Activated CD8-positive, alpha-beta memory T cell treated with anti-CD3 and anti-CD28 coated beads for 48 hours (primary cell): Measurements from ENCODE around the gene NCAPD2.

ENCODE experiments used
- DNase-seq, 3 experiments: peaks; one replicate each; pipeline ENCODE4 v3.0.0-alpha.2; 2020; ENCODE audit warnings: low read depth in 2 of 3, low spot score in 2 of 3

The NCAPD2 gene

GRCh38 chr12:6563448-6564050, 69.6 kb downstream of the NCAPD2 start:
- peak in 2 of 3 experiments; percentile 59 to 65 for DNase-seq

DNA sequence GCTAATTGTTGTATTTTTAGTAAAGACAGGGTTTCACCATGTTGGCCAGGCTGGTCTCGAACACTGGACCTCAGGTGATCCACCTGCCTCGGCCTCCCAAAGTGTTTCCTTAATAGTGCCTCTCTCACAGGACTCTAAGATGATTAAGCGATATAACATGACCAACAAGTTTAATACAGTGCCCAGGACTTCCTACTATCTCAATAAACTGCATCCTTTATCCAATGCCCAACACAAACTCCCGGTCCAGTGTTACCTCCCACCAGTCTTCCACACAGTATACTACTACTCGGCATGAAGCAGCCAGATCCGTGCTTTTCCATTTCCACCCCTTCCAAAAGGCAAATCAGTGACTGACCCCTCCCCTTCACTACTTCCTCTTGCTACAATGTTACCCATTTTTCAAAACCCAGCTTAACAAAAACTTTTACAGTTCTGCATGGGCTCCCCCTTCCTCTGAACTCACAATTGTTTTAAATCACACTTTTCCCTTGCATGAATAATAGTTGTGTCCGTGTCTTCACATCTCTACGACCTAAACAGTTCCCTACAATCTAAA, 73.3 kb downstream of the NCAPD2 start:
- DNase-seq = no peak

DNA sequence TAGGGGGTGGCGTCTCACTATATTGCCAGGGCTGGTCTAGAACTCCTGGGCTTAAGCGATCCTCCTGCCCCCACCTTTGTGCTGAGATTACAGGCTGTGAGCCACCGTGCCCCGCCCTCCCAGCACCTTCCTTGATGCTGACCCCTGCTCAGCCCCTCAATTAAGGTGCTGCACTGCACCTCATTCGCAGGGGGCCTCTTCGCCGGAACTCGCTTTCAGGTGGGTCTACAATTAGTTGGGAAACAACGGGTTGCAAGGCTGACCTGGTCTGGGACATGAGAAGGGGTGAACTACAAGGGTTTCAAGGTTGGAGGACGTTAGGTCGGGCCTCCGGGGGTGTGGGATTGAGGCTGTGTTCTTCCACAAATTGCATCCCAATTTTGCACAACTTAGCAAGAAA, 75.4 kb downstream of the NCAPD2 start:
- no peak for DNase-seq

GRCh38 chr12:6569786-6570185, 75.9 kb downstream of the NCAPD2 start:
- no peak for DNase-seq

GRCh38 chr12:6570264-6570887, 76.5 kb downstream of the NCAPD2 start:
- no peak for DNase-seq

DNA sequence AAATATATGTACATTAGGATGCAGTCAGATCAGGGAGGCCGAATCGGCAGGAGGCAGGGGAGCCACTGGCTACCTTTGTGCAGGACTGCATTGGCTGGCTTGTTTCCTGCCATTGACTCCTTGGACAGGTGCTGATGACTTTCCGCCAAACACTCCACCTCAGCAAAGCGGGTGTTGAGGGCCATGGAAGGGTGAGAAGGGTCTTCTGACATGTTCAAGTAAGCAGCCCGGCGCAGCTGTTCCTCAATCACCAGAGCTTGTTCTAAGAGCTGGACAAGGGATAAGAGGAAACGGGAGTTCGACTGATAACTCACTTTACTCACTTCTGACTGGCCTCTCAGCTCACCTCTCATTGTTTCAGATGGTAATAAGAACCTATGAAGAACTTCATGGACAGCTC, 79.1 kb downstream of the NCAPD2 start:
- no peak for DNase-seq

DNA sequence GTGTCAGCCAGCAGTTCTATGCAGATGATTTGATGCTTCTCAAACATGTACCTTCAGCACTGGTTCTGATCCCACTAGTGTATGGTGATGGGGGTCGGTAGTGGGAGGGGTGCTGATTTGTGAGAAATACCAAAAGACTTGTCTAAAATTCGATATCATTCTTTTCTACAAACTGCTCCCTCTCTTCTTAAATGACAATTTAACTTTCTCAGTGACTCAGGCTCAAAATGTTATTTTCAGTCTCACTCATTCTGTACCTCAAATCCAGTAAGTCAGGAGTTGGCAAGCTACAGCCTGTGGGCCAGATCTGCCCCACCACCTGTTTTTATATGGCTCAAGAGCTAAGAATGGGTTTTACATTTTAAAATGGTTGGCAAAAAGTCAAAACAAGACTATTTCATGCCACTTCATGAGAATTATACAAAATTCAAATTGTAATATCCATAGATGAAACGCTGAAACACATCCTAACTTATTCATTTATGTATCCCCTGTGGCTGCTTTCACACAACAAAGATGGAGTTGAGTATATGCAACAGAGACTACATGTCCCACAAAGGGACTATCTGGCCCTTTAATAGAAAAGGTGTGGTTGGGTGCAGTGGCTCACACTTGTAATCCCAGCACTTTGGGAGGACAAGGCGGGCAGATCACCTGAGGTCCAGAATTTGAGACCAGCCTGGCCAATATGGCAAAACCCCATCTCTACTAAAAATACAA, 80.8 kb downstream of the NCAPD2 start:
- no peak for DNase-seq

DNA sequence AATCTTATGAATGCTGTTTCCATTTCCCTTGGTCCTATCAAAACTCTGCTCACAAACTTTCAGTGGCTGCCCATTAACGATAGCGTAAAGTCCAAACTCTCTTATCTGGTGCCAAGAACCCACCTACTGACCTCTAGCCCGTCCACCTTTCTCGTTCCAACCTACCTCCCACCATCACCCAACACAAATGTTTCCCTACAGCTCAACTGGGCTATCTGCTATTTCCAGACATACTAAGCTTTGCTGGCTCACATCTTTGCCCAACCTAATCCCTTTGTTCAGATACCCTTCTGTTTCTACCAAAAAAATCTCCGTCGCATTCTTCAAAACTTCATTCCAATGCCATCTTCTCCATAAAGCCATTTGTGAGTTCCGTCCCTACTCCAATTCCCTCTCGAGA, 81.7 kb downstream of the NCAPD2 start:
- DNase-seq = no peak
